Peyer's patch (tissue), 4 donors: ENCODE measurements around the gene ITGAD.

Source experiments
- CTCF ChIP-seq, 6 experiments: fragments of 450-650 bp in 4 of 6; fragments of 200-600 bp in 2 of 6; sonication (generic) in 1 of 6; IDR thresholded peaks; one replicate each; pipeline ENCODE4 v1.5.1; 2017 to 2019; ENCODE audit warnings: antibody characterized with exemption in 6 of 6, mild to moderate bottlenecking in 3 of 6, moderate library complexity in 1 of 6
- POLR2A ChIP-seq, 2 donors: fragments of 450-650 bp; IDR thresholded peaks; one replicate each; pipeline ENCODE4 v1.5.1; 2017; ENCODE audit warnings: antibody characterized with exemption in 2 of 2, mild to moderate bottlenecking in 2 of 2, moderate library complexity in 2 of 2

- TF ChIP-seq CTCF (IDR thresholded peaks at IDR 0.05): no peak
- TF ChIP-seq POLR2A (IDR thresholded peaks at IDR 0.05): no peak
These were observed 37.6 kb upstream of the ITGAD start for GRCh38 chr16:31355431-31356100.
